HG02938 (cell line): ENCODE results near the gene SH2D4B.

ENCODE experiments used
- ATAC-seq: cut with Tn5 transposase; IDR thresholded peaks from one replicate; pipeline ENCODE4 v1.9.1; 2021; ENCODE audit warnings: mild to moderate bottlenecking, moderate library complexity; ENCODE audit not compliant: unreplicated experiment

Gene SH2D4B

GRCh38 chr10:80503584-80504157 lies 34.0 kb upstream of the SH2D4B start:
- no peak for ATAC-seq

- no peak for ATAC-seq
Observed at GRCh38 chr10:80504158-80504811, 33.4 kb upstream of the SH2D4B start.

- no peak for ATAC-seq
Observed at GRCh38 chr10:80504897-80505465, 32.7 kb upstream of the SH2D4B start.

DNA sequence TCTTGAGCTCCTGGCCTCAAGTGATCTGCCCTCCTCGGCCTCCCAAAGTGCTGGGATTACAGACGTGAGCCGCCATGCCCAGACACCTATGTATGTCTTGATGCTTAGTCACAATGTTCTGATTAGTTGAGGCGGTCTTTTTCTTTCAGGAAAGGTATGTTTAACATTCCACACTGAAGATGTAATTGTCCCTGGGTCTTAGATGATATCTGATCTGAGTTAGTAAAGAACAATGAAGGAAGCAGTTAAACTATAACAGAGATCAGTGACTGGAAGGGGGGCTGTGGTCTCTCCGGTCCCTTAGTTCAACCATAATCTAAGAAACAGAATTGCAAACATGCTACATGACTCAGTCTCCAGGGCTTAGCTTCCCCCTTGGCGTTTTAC lies 31.5 kb upstream of the SH2D4B start:
- ATAC-seq: no peak

- ATAC-seq: no peak
Observed at GRCh38 chr10:80506836-80507487, 30.7 kb upstream of the SH2D4B start.

GRCh38 chr10:80509108-80509402 lies 28.6 kb upstream of the SH2D4B start:
- no peak for ATAC-seq

GRCh38 chr10:80509403-80510161 lies 28.1 kb upstream of the SH2D4B start:
- ATAC-seq: no peak

GRCh38 chr10:80512031-80512526 lies 25.6 kb upstream of the SH2D4B start:
- ATAC-seq: no peak

DNA sequence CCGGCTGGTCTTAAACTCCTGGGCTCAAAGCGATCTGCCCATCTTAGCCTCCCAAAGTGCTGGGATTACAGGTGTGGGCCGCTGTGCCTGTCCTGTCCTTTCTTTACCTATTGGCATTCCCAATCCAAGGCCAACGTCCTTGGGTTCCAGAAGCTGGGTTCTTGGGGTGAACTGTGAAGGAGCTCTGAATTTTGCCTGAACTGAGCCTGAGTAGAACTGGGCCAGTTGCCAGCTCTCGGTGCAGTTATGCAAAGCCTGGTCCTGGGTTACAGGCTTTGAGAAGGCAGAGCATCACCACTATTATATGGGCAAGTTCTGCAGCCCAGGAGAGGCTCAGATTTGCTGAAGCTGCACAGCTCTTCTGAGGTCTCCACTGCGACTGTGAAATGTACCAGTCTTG lies 24.6 kb upstream of the SH2D4B start:
- no peak for ATAC-seq

- ATAC-seq: no peak
Observed at GRCh38 chr10:80515511-80515910, 22.2 kb upstream of the SH2D4B start.

GRCh38 chr10:80515941-80516340 lies 21.8 kb upstream of the SH2D4B start:
- no peak for ATAC-seq

DNA sequence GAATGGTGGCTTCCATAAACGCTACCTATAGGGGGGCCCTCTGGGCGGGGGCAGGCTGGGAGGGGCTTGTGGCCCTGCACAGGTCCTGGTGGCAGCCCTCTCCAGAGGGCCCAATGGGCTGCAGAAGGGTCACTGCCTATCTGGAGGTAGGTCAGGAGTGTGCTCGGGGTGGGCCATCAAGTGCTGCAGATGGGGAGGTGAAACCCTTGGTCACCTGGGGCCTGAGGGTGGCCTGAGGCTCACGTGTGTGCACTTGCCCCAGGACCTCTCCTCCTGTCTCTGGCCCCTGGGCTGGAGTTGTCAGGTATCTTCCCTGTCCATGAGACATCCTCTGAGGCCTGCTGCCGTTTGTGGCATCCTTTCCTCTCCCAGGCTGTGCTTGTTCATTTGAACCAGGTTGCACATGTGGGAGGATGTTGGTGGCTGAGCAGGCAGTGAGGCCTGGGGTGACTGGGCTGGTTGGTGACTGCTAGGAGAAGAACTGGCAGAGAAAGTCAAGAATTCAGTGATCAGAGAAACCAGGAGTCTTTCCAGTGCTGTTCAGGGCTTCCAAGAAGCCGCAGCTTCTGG lies 21.1 kb upstream of the SH2D4B start:
- ATAC-seq: no peak

DNA sequence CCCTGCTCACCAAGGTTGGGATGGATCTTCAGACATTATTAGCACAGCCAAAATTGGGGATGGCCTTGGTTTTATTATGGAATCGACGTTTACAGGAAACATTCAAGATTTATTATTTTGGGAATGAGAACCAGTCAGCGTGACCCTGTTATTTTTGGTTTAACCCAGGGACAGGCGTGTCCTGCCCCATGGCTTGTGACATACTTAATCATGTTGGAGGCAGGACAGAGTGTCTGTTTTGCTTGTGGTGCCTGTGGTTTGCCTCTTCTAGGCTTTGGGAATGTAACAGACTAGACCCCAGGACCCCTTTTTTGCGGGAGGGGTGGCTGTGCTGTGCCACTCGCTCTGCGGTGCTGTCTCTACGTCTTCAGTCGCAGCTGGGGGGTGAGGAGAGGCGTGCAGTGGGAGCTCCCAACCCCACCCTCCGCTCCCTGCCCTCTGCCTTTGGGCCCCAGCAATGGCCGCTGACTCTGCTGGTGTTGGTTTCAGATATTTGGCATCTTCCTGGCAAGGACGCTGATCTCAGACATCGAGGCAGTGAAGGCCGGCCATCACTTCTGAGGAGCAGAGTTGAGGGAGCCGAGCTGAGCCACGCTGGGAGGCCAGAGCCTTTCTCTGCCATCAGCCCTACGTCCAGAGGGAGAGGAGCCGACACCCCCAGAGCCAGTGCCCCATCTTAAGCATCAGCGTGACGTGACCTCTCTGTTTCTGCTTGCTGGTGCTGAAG lies 20.1 kb upstream of the SH2D4B start:
- ATAC-seq: no peak

DNA sequence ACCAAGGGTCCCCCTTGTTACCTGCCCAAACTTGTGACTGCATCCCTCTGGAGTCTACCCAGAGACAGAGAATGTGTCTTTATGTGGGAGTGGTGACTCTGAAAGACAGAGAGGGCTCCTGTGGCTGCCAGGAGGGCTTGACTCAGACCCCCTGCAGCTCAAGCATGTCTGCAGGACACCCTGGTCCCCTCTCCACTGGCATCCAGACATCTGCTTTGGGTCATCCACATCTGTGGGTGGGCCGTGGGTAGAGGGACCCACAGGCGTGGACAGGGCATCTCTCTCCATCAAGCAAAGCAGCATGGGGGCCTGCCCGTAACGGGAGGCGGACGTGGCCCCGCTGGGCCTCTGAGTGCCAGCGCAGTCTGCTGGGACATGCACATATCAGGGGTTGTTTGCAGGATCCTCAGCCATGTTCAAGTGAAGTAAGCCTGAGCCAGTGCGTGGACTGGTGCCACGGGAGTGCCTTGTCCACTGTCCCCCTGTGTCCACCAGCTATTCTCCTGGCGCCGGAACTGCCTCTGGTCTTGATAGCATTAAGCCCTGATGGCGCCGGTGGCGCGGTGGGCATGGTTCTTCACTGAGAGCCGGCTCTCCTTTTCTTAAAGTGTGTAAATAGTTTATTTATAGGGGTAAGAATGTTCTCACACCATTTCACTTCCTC lies 19.4 kb upstream of the SH2D4B start:
- ATAC-seq: no peak

- no peak for ATAC-seq
Observed at GRCh38 chr10:80518807-80519360, 18.8 kb upstream of the SH2D4B start.

DNA sequence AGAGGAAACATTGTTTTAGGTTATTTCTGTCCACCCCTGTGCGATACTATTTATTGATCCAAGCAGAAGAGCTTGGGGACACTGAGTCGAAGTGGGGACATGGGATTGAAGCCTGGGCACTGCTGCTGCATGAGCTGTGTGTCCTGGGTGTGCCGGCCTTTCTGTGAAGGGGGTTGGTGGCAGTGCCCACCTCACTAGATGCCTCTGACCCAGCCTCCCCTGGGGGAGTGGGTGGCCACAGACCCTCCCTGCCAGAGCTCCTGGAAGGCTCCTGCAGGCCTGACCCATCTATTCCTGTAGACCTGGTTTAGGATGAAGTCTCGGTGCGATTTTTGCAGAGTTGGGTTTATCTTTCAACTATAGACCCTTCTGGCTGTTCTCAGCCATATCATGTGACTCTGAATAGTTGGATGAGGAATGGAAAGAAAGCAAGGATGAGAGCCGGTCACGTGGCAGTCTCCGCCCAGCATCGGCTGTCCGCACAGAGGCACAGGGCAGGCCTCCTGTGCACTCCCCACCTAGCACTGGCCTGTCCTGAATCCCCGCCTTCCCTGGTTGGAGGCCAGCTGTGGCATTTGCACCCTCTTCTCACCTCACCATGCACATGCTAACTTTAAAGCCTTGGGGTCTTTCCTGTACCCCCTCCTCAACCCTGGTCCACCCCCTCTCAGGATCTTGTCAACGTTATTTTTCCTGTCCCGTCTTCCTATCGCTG lies 17.6 kb upstream of the SH2D4B start:
- ATAC-seq: no peak

- ATAC-seq: no peak
Observed at GRCh38 chr10:80520661-80521470, 16.8 kb upstream of the SH2D4B start.

DNA sequence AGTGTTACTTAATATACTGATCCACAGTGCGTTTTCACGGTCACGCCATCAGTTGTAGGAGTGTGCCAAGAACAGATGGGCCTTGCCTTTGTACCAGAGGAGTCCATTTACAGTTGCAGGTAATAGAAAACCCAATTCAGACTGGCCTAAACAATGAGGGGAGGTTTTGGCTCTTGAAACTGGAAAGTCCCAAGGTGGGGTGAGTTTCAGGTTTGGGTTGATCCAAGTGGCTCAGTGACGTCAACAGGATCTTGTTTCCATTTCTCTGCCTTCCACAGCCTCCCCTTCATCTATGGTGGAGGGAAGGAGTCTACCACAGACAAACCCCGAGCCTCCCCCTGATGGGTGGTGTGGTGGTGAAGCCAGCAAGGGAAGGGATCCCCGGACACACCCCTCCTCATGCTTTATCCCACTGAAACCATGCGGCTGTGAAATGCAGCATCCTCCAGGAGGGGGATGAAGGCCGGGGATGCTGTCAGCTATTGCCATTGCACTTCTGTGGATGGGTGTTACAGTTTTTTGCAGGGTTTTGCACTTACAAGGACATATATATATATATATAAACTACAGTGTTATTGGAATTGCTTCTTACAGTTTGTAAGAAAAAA lies 14.8 kb upstream of the SH2D4B start:
- ATAC-seq: no peak
